ENCODE measurements around the gene COPG2.

Gene COPG2

DNA sequence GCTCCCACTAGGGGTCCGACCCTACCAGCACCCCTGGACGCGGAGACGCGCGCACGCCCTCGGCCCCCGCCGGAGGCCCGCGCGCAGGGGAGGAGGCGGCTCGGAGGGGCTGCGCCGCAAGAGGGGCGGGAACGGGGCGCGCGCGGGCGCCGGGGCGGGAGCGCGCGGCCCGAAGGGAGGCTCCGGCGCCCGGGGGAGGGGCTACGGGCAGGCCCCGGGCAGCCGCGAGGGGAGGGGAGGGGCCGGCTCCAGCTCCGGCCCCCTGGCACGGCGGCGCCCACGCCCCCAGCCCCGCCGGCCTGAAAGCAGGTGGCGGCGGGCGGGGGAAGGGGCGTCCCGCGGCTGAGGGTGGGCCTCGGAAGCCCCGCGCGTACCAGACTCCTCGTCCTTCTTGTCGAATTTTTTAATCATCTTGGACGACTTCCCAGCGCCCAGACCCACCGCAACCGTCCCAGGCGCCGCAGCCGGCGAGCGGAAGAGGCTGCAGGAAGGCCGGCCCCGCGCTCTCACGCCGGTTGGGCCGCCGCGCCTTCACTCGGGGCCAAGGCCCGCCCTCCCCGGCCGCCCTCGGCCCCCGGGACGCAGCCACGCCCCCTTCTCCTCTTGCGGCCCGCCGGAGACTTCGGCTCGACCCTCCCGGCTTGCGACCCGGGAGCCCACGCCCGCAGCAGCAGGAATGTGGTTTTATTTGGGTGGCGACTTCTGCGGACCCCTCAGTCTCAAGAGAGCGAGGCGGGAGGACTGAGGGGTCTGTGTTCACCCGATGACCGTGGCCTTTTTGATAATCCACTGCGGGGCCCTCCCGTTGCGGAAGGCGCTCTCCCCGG is at the start of gene COPG2:
Gene COPG2 (minus strand): TSS at position 491 of the 827 bp plus-strand sequence. CDS start 80 bp downstream, at position 411.
- H2AFZ ChIP-seq (ENCODE audit: low read depth): peak within 1 kb of the TSS; percentile 98

GRCh38 chr7:130712416-130712815 is 43.9 kb upstream of the COPG2 start:
- H3K4me3 ChIP-seq (IDR thresholded peaks at IDR 0.05; ENCODE audit: insufficient read depth, low read depth, low read length): no peak overlapping the region
- no peaks in the 10 kb centered on the region for H4K20me1 ChIP-seq (ENCODE audit: insufficient read depth)
- no peaks in the 10 kb centered on the region for H3K36me3 ChIP-seq (ENCODE audit: insufficient read depth)
- no peaks in the 10 kb centered on the region for H3K4me1 ChIP-seq (ENCODE audit: low read depth, poor library complexity, severe bottlenecking)
- H3K79me2 ChIP-seq (ENCODE audit: insufficient read depth, low read depth): no peaks in the 10 kb centered on the region
- no peak overlapping the region for H3K9ac ChIP-seq
- H3K27me3 ChIP-seq (ENCODE audit: insufficient read depth, low read depth): no peaks in the 10 kb centered on the region
- H3K27ac ChIP-seq: no peak overlapping the region
- H3K4me2 ChIP-seq: no peak overlapping the region
- no peak overlapping the region for H2AFZ ChIP-seq (ENCODE audit: low read depth)
- TF ChIP-seq, protein P1, sequence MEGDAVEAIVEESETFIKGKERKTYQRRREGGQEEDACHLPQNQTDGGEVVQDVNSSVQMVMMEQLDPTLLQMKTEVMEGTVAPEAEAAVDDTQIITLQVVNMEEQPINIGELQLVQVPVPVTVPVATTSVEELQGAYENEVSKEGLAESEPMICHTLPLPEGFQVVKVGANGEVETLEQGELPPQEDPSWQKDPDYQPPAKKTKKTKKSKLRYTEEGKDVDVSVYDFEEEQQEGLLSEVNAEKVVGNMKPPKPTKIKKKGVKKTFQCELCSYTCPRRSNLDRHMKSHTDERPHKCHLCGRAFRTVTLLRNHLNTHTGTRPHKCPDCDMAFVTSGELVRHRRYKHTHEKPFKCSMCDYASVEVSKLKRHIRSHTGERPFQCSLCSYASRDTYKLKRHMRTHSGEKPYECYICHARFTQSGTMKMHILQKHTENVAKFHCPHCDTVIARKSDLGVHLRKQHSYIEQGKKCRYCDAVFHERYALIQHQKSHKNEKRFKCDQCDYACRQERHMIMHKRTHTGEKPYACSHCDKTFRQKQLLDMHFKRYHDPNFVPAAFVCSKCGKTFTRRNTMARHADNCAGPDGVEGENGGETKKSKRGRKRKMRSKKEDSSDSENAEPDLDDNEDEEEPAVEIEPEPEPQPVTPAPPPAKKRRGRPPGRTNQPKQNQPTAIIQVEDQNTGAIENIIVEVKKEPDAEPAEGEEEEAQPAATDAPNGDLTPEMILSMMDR (conservative IDR thresholded peaks at IDR 0.05; ENCODE audit: low read depth, low read length): no peak

More for the DNA sequence above, at the start of gene COPG2:
- peak within 1 kb of the TSS; percentile 80 for H3K4me2 ChIP-seq
- H4K20me1 ChIP-seq (ENCODE audit: insufficient read depth): no peaks in the 10 kb centered on the region
- peaks cover 12% of the 10 kb centered on the region for H3K4me1 ChIP-seq (ENCODE audit: low read depth, poor library complexity, severe bottlenecking)
- H3K27me3 ChIP-seq (ENCODE audit: insufficient read depth, low read depth): no peaks in the 10 kb centered on the region
- H3K27ac ChIP-seq: no peak within 1 kb of the TSS
- H3K9ac ChIP-seq: peak within 1 kb of the TSS; percentile 37; the same call in 1 of the 2 replicates
- no peaks in the 10 kb centered on the region for H3K79me2 ChIP-seq (ENCODE audit: insufficient read depth, low read depth)
- TF ChIP-seq, protein P1 (conservative IDR thresholded peaks at IDR 0.05; ENCODE audit: low read depth, low read length): no peak
- H3K4me3 ChIP-seq (IDR thresholded peaks at IDR 0.05; ENCODE audit: insufficient read depth, low read depth, low read length): no peak within 1 kb of the TSS
- H3K36me3 ChIP-seq (ENCODE audit: insufficient read depth): no peaks in the 10 kb centered on the region

GRCh38 chr7:130708766-130709165 is 40.2 kb upstream of the COPG2 start:
- Histone ChIP-seq H3K4me3 (IDR thresholded peaks at IDR 0.05; ENCODE audit: insufficient read depth, low read depth, low read length) (no peak overlapping the region), H2AFZ (ENCODE audit: low read depth) (no peak overlapping the region), H3K79me2 (ENCODE audit: insufficient read depth, low read depth) (no peaks in the 10 kb centered on the region), H3K36me3 (ENCODE audit: insufficient read depth) (no peaks in the 10 kb centered on the region), H3K4me2 (no peak overlapping the region), H4K20me1 (ENCODE audit: insufficient read depth) (no peaks in the 10 kb centered on the region), H3K27me3 (ENCODE audit: insufficient read depth, low read depth) (no peaks in the 10 kb centered on the region), H3K9ac (no peak overlapping the region), H3K4me1 (ENCODE audit: low read depth, poor library complexity, severe bottlenecking) (no peaks in the 10 kb centered on the region), H3K27ac (no peak overlapping the region)
- TF ChIP-seq, protein P1 (conservative IDR thresholded peaks at IDR 0.05; ENCODE audit: low read depth, low read length): no peak

GRCh38 chr7:130708001-130708400 is 39.5 kb upstream of the COPG2 start:
- H3K27me3 ChIP-seq (ENCODE audit: insufficient read depth, low read depth): no peaks in the 10 kb centered on the region
- no peaks in the 10 kb centered on the region for H3K36me3 ChIP-seq (ENCODE audit: insufficient read depth)
- H3K79me2 ChIP-seq (ENCODE audit: insufficient read depth, low read depth): no peaks in the 10 kb centered on the region
- H3K9ac ChIP-seq: no peak overlapping the region
- H2AFZ ChIP-seq (ENCODE audit: low read depth): no peak overlapping the region
- H3K4me2 ChIP-seq: no peak overlapping the region
- no peak overlapping the region for H3K4me3 ChIP-seq (IDR thresholded peaks at IDR 0.05; ENCODE audit: insufficient read depth, low read depth, low read length)
- TF ChIP-seq, protein P1 (conservative IDR thresholded peaks at IDR 0.05; ENCODE audit: low read depth, low read length): no peak
- no peaks in the 10 kb centered on the region for H4K20me1 ChIP-seq (ENCODE audit: insufficient read depth)
- no peak overlapping the region for H3K27ac ChIP-seq
- no peaks in the 10 kb centered on the region for H3K4me1 ChIP-seq (ENCODE audit: low read depth, poor library complexity, severe bottlenecking)

Measured in KMS-11 (cell line).